ENCODE measurements around the gene HMX3.

- TF ChIP-seq MYC (IDR thresholded peaks at IDR 0.05; ENCODE audit: low read depth, low read length), result no peak
- TF ChIP-seq CTCF (IDR thresholded peaks at IDR 0.05; ENCODE audit: extremely low read depth in 1 of 2, insufficient read depth in 1 of 2, low read depth in 1 of 2, low read length in 2 of 2), result no peak
- no peak for TF ChIP-seq POLR2A (IDR thresholded peaks at IDR 0.05; ENCODE audit: low read depth, low read length)
- TF ChIP-seq POLR2AphosphoS5 (IDR thresholded peaks at IDR 0.05; ENCODE audit: insufficient read depth, low read depth, low read length), result no peak
- TF ChIP-seq EZH2 (IDR thresholded peaks at IDR 0.05; ENCODE audit: borderline replicate concordance, low read depth, low read length, severe bottlenecking), result peak; percentile 45
- TF ChIP-seq JUN (IDR thresholded peaks at IDR 0.05; ENCODE audit: borderline replicate concordance, insufficient read depth, insufficient read length, low read depth), result no peak
- TF ChIP-seq MAX (IDR thresholded peaks at IDR 0.05; ENCODE audit: insufficient read depth, insufficient read length), result no peak
Measured at GRCh38 chr10:123151737-123152135, 16.0 kb downstream of the HMX3 start.
